Gastroesophageal sphincter (tissue), 3 donors: ENCODE results near the gene SYCE1.

ENCODE experiments used
- CTCF ChIP-seq, 4 experiments: fragments of 200-600 bp in 2 of 4; fragments of 450-650 bp in 2 of 4; sonication (generic) in 1 of 4; IDR thresholded peaks; one replicate each; pipeline ENCODE4 v1.5.1; 2017 to 2019; ENCODE audit warnings: antibody characterized with exemption in 4 of 4, mild to moderate bottlenecking in 2 of 4, moderate library complexity in 2 of 4
- EP300 ChIP-seq: sonication (generic); formaldehyde crosslinking; IDR thresholded peaks from one replicate; pipeline ENCODE4 v1.6.1; 2017; ENCODE audit warnings: antibody characterized with exemption, mild to moderate bottlenecking
- POLR2A ChIP-seq, 2 donors: fragments of 450-650 bp; IDR thresholded peaks; one replicate each; pipeline ENCODE4 v1.6.1; 2017; ENCODE audit warnings: antibody characterized with exemption in 2 of 2, mild to moderate bottlenecking in 2 of 2, moderate library complexity in 1 of 2
- POLR2AphosphoS5 ChIP-seq: sonication (generic); formaldehyde crosslinking; IDR thresholded peaks from one replicate; pipeline ENCODE4 v1.6.1; 2017; ENCODE audit warnings: antibody characterized with exemption

- TF ChIP-seq POLR2A (IDR thresholded peaks at IDR 0.05), result no peak
- TF ChIP-seq CTCF (IDR thresholded peaks at IDR 0.05), result no peak
- TF ChIP-seq POLR2AphosphoS5, result no peak
- no peak for TF ChIP-seq EP300
These were observed 9.9 kb downstream of the SYCE1 start for GRCh38 chr10:133555521-133555920.
